ENCODE data around the gene PALLD.

The PALLD gene

DNA sequence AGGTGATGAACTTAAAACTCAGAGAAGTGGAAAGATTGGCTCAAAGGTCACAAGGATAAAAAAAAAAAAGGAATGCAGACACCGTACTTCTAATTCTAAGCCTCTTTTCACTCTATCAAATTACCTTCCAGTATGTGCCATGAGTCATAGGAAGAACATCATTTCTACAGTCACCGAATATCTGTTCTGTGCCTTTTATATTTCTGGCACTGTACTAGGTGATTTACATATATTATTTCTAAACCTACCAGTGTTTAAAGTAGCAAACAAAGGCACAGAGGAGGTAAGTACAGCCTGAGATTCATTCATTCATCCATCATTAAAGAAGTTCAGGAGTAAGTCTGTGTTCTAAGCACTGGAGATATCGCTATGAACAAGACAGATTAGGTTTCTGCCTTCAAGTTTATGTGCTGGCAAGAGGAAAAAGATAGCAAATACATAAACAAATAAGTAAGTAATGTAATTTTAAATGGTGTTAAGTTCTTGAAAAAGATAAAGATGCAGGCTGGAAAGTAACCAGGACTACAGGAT, 65.3 kb downstream of the PALLD start:
- H2AFZ ChIP-seq (ENCODE audit: low read length) = no peak overlapping the region
- no peak for TF ChIP-seq EZH2 (IDR thresholded peaks at IDR 0.05; ENCODE audit: borderline replicate concordance, low read length)
- TF ChIP-seq, protein P1, sequence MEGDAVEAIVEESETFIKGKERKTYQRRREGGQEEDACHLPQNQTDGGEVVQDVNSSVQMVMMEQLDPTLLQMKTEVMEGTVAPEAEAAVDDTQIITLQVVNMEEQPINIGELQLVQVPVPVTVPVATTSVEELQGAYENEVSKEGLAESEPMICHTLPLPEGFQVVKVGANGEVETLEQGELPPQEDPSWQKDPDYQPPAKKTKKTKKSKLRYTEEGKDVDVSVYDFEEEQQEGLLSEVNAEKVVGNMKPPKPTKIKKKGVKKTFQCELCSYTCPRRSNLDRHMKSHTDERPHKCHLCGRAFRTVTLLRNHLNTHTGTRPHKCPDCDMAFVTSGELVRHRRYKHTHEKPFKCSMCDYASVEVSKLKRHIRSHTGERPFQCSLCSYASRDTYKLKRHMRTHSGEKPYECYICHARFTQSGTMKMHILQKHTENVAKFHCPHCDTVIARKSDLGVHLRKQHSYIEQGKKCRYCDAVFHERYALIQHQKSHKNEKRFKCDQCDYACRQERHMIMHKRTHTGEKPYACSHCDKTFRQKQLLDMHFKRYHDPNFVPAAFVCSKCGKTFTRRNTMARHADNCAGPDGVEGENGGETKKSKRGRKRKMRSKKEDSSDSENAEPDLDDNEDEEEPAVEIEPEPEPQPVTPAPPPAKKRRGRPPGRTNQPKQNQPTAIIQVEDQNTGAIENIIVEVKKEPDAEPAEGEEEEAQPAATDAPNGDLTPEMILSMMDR (IDR thresholded peaks at IDR 0.05; ENCODE audit: low read length) = no peak
- no peak overlapping the region for H3K4me3 ChIP-seq (ENCODE audit: low read depth, low read length, poor library complexity, severe bottlenecking)
- no peaks in the 10 kb centered on the region for H4K20me1 ChIP-seq (ENCODE audit: insufficient read depth, low read length)
- H3K9me2 ChIP-seq (ENCODE audit: low read depth, low read length) = no peaks in the 10 kb centered on the region
- no peaks in the 10 kb centered on the region for H3K36me3 ChIP-seq (ENCODE audit: insufficient read depth, low read length)
- no peaks in the 10 kb centered on the region for H3F3A ChIP-seq (ENCODE audit: insufficient read depth, low read length)
- no peaks in the 10 kb centered on the region for H3K79me2 ChIP-seq (ENCODE audit: insufficient read depth, low read length)
- no peaks in the 10 kb centered on the region for H3K9me3 ChIP-seq (ENCODE audit: low read length)
- no peak overlapping the region for H3K9ac ChIP-seq (ENCODE audit: low read length)
- H3K27ac ChIP-seq (ENCODE audit: low read depth, low read length, poor library complexity, severe bottlenecking) = no peak overlapping the region
- H3K4me2 ChIP-seq (ENCODE audit: low read length) = no peak overlapping the region
- no peaks in the 10 kb centered on the region for H3K4me1 ChIP-seq (ENCODE audit: insufficient read depth, low read length, severe bottlenecking)
- no peaks in the 10 kb centered on the region for H3K27me3 ChIP-seq (ENCODE audit: insufficient read depth, low read length)

GRCh38 chr4:168564023-168564422, 67.2 kb downstream of the PALLD start:
- no peak overlapping the region for H3K4me3 ChIP-seq (ENCODE audit: low read depth, low read length, poor library complexity, severe bottlenecking)
- TF ChIP-seq, protein P1 (IDR thresholded peaks at IDR 0.05; ENCODE audit: low read length) = no peak
- no peak for TF ChIP-seq EZH2 (IDR thresholded peaks at IDR 0.05; ENCODE audit: borderline replicate concordance, low read length)
- H3K27me3 ChIP-seq (ENCODE audit: insufficient read depth, low read length) = no peaks in the 10 kb centered on the region
- no peaks in the 10 kb centered on the region for H3K36me3 ChIP-seq (ENCODE audit: insufficient read depth, low read length)
- no peak overlapping the region for H2AFZ ChIP-seq (ENCODE audit: low read length)
- H4K20me1 ChIP-seq (ENCODE audit: insufficient read depth, low read length) = no peaks in the 10 kb centered on the region
- no peak overlapping the region for H3K4me2 ChIP-seq (ENCODE audit: low read length)
- no peaks in the 10 kb centered on the region for H3F3A ChIP-seq (ENCODE audit: insufficient read depth, low read length)
- no peaks in the 10 kb centered on the region for H3K4me1 ChIP-seq (ENCODE audit: insufficient read depth, low read length, severe bottlenecking)
- H3K27ac ChIP-seq (ENCODE audit: low read depth, low read length, poor library complexity, severe bottlenecking) = no peak overlapping the region
- H3K9me2 ChIP-seq (ENCODE audit: low read depth, low read length) = no peaks in the 10 kb centered on the region
- H3K9me3 ChIP-seq (ENCODE audit: low read length) = no peaks in the 10 kb centered on the region
- H3K79me2 ChIP-seq (ENCODE audit: insufficient read depth, low read length) = no peaks in the 10 kb centered on the region
- H3K9ac ChIP-seq (ENCODE audit: low read length) = no peak overlapping the region

GRCh38 chr4:168565130-168565529, 68.3 kb downstream of the PALLD start:
- H4K20me1 ChIP-seq (ENCODE audit: insufficient read depth, low read length) = no peaks in the 10 kb centered on the region
- TF ChIP-seq EZH2 (IDR thresholded peaks at IDR 0.05; ENCODE audit: borderline replicate concordance, low read length) = no peak
- TF ChIP-seq, protein P1 (IDR thresholded peaks at IDR 0.05; ENCODE audit: low read length) = no peak
- no peaks in the 10 kb centered on the region for H3K36me3 ChIP-seq (ENCODE audit: insufficient read depth, low read length)
- no peak overlapping the region for H3K4me2 ChIP-seq (ENCODE audit: low read length)
- H3K4me1 ChIP-seq (ENCODE audit: insufficient read depth, low read length, severe bottlenecking) = no peaks in the 10 kb centered on the region
- no peak overlapping the region for H3K27ac ChIP-seq (ENCODE audit: low read depth, low read length, poor library complexity, severe bottlenecking)
- H3F3A ChIP-seq (ENCODE audit: insufficient read depth, low read length) = no peaks in the 10 kb centered on the region
- H3K4me3 ChIP-seq (ENCODE audit: low read depth, low read length, poor library complexity, severe bottlenecking) = no peak overlapping the region
- no peak overlapping the region for H3K9ac ChIP-seq (ENCODE audit: low read length)
- no peak overlapping the region for H2AFZ ChIP-seq (ENCODE audit: low read length)
- H3K79me2 ChIP-seq (ENCODE audit: insufficient read depth, low read length) = no peaks in the 10 kb centered on the region
- H3K27me3 ChIP-seq (ENCODE audit: insufficient read depth, low read length) = no peaks in the 10 kb centered on the region
- no peaks in the 10 kb centered on the region for H3K9me3 ChIP-seq (ENCODE audit: low read length)
- no peaks in the 10 kb centered on the region for H3K9me2 ChIP-seq (ENCODE audit: low read depth, low read length)
